Fibroblast of villous mesenchyme (primary cell): Measurements from ENCODE around the gene OPN4. TPM values are rescaled to one million over a fixed set of nuclear protein-coding genes. Genes with fewer than 3 reads are reported as not detected.

ENCODE experiments used
- DNase-seq: peaks from one replicate; pipeline ENCODE4 v3.0.0-alpha.2; 2010; ENCODE audit warnings: low read depth
- H3K4me3 ChIP-seq: 2 replicates; pipeline ENCODE4 v1.5.1; 2011; ENCODE audit warnings: low read depth, mild to moderate bottlenecking, low read length
- CTCF ChIP-seq: IDR thresholded peaks from 2 replicates; pipeline ENCODE4 v1.5.1; 2012; ENCODE audit warnings: low read depth, mild to moderate bottlenecking, low read length; ENCODE audit not compliant: insufficient read depth
- total RNA-seq: library from RNA; depleted of rRNA; stranded (reverse); fragments of >200 nt; gene quantifications from 2 replicates; pipeline ENCODE4 v1.2.3, GENCODE V29; 2012

The OPN4 gene
- total RNA-seq, 1 donor = not detected

DNA sequence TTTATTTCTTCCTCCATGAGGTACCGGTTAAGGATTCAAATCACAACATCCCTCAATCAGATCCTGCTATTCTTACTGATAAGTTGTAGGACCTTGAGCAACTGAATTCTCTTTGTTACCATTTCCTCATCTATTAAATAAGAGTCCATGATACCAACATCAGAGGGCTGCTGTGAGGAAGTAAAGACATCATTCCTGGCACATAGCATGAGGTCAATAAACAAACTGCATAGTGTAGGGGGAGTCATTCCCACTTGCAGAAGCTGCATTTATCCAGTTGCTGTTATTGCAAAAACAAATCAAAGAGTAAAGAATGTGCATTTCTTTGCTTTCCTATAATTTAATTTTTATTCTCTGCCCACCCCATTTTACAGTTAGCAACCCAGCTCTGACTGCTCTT, 50.8 kb downstream of the OPN4 start:
- DNase-seq = no peak
- TF ChIP-seq CTCF = no peak
- no peak overlapping the region for H3K4me3 ChIP-seq

DNA sequence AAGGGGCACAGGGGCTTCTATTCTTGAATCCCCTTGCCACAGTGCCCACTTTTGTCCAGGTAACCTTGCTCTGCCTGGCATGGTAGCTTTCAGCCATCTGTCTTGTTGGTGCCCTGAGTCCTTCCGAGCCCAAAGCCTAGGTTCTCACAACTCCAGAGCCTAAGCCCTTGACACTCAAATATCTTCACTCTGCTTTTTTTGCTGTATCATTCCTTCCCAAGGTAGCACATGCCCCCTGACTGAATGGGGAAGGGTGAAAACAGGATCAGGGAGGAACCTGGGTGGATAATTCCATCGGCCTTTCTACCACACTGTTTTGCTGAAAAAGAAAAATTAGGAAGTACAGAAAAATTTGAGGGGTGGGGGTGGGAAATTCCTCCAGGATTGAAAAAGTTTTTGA, 51.6 kb downstream of the OPN4 start:
- TF ChIP-seq CTCF = no peak
- H3K4me3 ChIP-seq = no peak overlapping the region
- no peak for DNase-seq

- DNase-seq = no peak
- no peak for TF ChIP-seq CTCF
- no peak overlapping the region for H3K4me3 ChIP-seq
These were observed 52.1 kb downstream of the OPN4 start for GRCh38 chr10:86706401-86706841.

GRCh38 chr10:86706977-86707376, 52.6 kb downstream of the OPN4 start:
- H3K4me3 ChIP-seq = no peak overlapping the region
- no peak for TF ChIP-seq CTCF
- DNase-seq = no peak

DNA sequence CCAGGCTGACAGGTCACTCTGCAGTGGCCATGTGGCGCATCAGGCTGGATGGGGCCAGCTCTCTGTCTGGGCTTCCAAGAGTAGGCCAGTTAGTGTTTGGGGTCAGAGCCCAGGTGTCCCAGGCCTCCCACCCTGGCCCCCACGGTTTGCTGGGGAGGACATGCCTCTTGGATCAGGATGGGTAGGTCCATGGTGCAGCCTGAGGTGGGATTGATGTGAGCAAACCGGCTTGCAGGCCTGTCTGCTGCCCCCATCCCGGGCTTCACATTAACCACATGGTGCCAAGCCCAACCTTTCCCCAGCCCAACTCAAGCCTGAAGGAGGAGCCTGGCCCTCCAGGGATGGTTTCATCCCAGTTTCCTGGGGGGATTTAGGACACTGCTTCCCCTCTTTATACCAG, 53.2 kb downstream of the OPN4 start:
- TF ChIP-seq CTCF = no peak
- no peak for DNase-seq
- no peak overlapping the region for H3K4me3 ChIP-seq

- no peak for DNase-seq
- H3K4me3 ChIP-seq = no peak overlapping the region
- TF ChIP-seq CTCF = no peak
These were observed 53.9 kb downstream of the OPN4 start for GRCh38 chr10:86708068-86708782.

DNA sequence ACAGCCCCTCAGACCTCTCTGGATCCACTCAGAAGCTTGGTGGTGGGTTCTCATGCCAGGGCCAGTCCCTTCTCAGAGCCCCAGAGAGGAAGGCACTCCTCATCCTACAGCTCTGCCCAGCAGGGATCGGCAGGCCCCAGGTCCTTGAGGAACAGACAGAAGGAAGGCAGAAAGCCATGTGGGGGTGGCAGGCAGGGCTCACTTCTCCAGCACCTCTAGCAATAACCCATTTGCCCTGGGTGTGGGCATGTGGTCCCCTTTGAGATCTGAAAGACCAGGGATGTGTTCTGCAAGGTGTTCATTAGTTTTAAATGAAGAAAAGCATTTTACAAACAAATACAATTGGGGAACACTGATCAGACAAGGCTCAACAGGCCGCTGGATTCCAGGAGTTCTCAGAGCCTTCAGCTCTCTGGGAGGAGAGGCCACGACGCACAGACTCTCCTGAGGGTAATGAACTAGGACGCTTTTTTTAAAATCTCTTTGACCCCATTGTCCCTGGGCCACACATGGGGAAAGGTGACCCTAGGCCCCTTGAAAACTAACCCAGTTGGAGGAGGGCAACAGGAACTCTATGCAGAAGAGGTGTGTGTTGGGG, 54.5 kb downstream of the OPN4 start:
- DNase-seq = no peak
- H3K4me3 ChIP-seq = no peak overlapping the region
- no peak for TF ChIP-seq CTCF
